Esophagus squamous epithelium (tissue), 4 donors: ENCODE data around the gene P2RY6.

Experiments used
- POLR2A ChIP-seq, 4 donors: fragments of 450-650 bp; IDR thresholded peaks; one replicate each; pipeline ENCODE4 v1.6.1; 2017; ENCODE audit warnings: antibody characterized with exemption in 4 of 4, mild to moderate bottlenecking in 4 of 4, moderate library complexity in 3 of 4
- TF ChIP-seq, protein P1 (sequence below), 6 experiments: fragments of 450-650 bp in 4 of 6; fragments of 200-600 bp in 2 of 6; sonication (generic) in 2 of 6; IDR thresholded peaks; one replicate each; pipeline ENCODE4 v1.5.1; 2016 to 2019; ENCODE audit warnings: antibody characterized with exemption in 6 of 6, mild to moderate bottlenecking in 4 of 6, moderate library complexity in 4 of 6

- TF ChIP-seq, protein P1, sequence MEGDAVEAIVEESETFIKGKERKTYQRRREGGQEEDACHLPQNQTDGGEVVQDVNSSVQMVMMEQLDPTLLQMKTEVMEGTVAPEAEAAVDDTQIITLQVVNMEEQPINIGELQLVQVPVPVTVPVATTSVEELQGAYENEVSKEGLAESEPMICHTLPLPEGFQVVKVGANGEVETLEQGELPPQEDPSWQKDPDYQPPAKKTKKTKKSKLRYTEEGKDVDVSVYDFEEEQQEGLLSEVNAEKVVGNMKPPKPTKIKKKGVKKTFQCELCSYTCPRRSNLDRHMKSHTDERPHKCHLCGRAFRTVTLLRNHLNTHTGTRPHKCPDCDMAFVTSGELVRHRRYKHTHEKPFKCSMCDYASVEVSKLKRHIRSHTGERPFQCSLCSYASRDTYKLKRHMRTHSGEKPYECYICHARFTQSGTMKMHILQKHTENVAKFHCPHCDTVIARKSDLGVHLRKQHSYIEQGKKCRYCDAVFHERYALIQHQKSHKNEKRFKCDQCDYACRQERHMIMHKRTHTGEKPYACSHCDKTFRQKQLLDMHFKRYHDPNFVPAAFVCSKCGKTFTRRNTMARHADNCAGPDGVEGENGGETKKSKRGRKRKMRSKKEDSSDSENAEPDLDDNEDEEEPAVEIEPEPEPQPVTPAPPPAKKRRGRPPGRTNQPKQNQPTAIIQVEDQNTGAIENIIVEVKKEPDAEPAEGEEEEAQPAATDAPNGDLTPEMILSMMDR (IDR thresholded peaks at IDR 0.05): no peak
- no peak for TF ChIP-seq POLR2A (IDR thresholded peaks at IDR 0.05)
Observed at GRCh38 chr11:73274722-73275380, 2.7 kb downstream of the P2RY6 start.
